ENCODE measurements around the gene RAB31. TPM values are rescaled to one million over a fixed set of nuclear protein-coding genes. Genes with fewer than 3 reads are reported as not detected.

RAB31 gene
- total and polyA plus RNA-seq, 12 donors: 46.6 to 365 (median 136) TPM

DNA sequence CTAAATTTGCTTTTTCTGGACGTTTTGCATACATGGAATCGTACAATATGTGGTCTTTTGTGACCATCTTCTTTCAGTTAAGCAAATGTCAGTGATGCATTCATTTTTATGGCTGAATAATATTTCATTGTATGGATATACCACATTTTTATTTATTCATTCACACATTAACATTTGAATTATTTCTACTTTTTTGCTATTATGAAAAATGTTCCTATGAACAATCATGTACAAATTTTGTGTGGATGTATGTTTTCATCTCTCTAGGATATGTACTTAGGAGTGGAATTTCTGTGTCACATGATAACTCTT lies 110.3 kb downstream of the RAB31 start:
- WGBS, 4 donors: 92 to 96% (median 93%) methylated on average over 2 of the region's 2 CpGs
- no peak for TF ChIP-seq POLR2A (IDR thresholded peaks at IDR 0.05)
- TF ChIP-seq, protein P1, sequence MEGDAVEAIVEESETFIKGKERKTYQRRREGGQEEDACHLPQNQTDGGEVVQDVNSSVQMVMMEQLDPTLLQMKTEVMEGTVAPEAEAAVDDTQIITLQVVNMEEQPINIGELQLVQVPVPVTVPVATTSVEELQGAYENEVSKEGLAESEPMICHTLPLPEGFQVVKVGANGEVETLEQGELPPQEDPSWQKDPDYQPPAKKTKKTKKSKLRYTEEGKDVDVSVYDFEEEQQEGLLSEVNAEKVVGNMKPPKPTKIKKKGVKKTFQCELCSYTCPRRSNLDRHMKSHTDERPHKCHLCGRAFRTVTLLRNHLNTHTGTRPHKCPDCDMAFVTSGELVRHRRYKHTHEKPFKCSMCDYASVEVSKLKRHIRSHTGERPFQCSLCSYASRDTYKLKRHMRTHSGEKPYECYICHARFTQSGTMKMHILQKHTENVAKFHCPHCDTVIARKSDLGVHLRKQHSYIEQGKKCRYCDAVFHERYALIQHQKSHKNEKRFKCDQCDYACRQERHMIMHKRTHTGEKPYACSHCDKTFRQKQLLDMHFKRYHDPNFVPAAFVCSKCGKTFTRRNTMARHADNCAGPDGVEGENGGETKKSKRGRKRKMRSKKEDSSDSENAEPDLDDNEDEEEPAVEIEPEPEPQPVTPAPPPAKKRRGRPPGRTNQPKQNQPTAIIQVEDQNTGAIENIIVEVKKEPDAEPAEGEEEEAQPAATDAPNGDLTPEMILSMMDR (IDR thresholded peaks at IDR 0.05): no peak
- DNase-seq: no peak
- intact Hi-C loops (cut with DNase I): no loop called here
- Histone ChIP-seq H3K36me3 (replicated peaks in 1 of 2) (peaks cover 3 to 11% of the 10 kb centered on the region in 2 donors), H3K9me3 (replicated peaks in 1 of 3) (no peaks in the 10 kb centered on the region), H3K27me3 (no peaks in the 10 kb centered on the region), H3K27ac (no peak overlapping the region), H3K4me3 (no peak overlapping the region), H3K4me1 (replicated peaks in 1 of 2) (peaks cover 0 to 8% of the 10 kb centered on the region in 2 donors)

DNA sequence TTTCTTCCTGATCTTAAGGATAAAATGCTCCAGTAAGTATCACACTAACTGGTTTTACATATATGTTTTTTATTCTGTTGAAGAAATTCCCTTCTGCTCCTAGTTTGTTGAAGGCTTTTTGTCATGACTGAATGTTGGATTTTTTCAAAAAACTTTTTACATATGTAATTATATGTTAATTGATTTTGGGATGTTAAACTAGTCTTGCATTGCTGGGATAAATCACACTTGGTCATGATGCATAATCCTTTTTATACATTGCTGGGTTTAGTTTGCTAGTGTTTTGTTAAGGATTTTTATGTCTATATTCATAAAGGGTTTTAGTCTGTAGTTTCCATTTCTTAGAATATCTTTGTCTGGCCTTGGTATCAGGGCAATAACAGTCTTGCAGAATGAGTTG lies 112.0 kb downstream of the RAB31 start:
- Histone ChIP-seq H3K9me3 (replicated peaks in 1 of 3) (no peaks in the 10 kb centered on the region), H3K4me3 (no peak overlapping the region), H3K27me3 (no peaks in the 10 kb centered on the region), H3K36me3 (replicated peaks in 1 of 2) (peaks cover 3 to 7% of the 10 kb centered on the region in 2 donors), H3K27ac (no peak overlapping the region), H3K4me1 (replicated peaks in 1 of 2) (peaks cover 17 to 21% of the 10 kb centered on the region in 2 donors)
- intact Hi-C loops (cut with DNase I): no loop called here
- DNase-seq: no peak
- TF ChIP-seq, protein P1 (IDR thresholded peaks at IDR 0.05): no peak
- TF ChIP-seq POLR2A (IDR thresholded peaks at IDR 0.05): no peak

- intact Hi-C loops (cut with DNase I): no loop called here
Observed at GRCh38 chr18:9820719-9821118, 112.6 kb downstream of the RAB31 start.

DNA sequence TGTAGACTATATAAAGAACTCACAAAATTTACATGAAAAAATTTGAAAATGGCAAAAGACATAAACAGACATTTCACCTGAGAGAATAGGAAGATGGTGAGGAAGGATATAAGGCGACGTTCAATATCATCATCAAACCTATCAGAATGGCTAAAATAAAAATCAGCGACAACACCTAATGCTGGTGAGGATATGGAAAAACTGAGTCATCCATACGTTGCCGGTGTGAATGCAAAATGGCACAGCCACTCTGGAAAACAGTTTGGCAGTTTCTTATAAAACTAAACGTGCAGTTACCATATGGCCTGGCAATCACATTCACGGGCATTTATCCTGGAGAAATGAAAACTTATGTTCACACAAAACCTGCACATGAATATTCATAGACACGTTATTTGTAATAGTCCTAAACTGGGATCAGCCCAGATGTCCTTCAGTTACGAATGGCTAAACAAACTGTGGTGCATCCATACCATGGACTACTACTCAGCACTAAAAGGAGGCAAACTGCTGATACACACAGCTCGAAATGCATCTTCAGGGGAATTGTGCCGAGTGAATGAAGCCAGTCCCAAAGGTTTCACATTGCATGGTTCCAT lies 114.6 kb downstream of the RAB31 start:
- no peak for DNase-seq
- H3K4me3 ChIP-seq: no peak overlapping the region
- no peaks in the 10 kb centered on the region for H3K27me3 ChIP-seq
- intact Hi-C loops (cut with DNase I): no loop called here
- TF ChIP-seq, protein P1 (IDR thresholded peaks at IDR 0.05): no peak
- no peak for TF ChIP-seq POLR2A (IDR thresholded peaks at IDR 0.05)
- peaks cover 0 to 3% of the 10 kb centered on the region in 2 donors for H3K36me3 ChIP-seq (replicated peaks in 1 of 2)
- WGBS, 4 donors: 89 to 96% (median 95%) methylated on average over 11 of the region's 11 CpGs
- H3K4me1 ChIP-seq (replicated peaks in 1 of 2): peaks cover 43 to 45% of the 10 kb centered on the region in 2 donors
- no peaks in the 10 kb centered on the region for H3K9me3 ChIP-seq (replicated peaks in 1 of 3)
- H3K27ac ChIP-seq: peak overlapping the region in 1 of 5 donors; percentile 80

More at GRCh38 chr18:9820719-9821118, 112.6 kb downstream of the RAB31 start:
- peaks cover 23 to 26% of the 10 kb centered on the region in 2 donors for H3K4me1 ChIP-seq (replicated peaks in 1 of 2)
- H3K36me3 ChIP-seq (replicated peaks in 1 of 2): peaks cover 3 to 7% of the 10 kb centered on the region in 2 donors
- no peaks in the 10 kb centered on the region for H3K9me3 ChIP-seq (replicated peaks in 1 of 3)
- no peak for TF ChIP-seq POLR2A (IDR thresholded peaks at IDR 0.05)
- TF ChIP-seq, protein P1 (IDR thresholded peaks at IDR 0.05): no peak
- WGBS, 4 donors: 79 to 85% (median 81%) methylated on average over 4 of the region's 4 CpGs
- H3K27ac ChIP-seq: no peak overlapping the region
- no peaks in the 10 kb centered on the region for H3K27me3 ChIP-seq
- no peak overlapping the region for H3K4me3 ChIP-seq
- no peak for DNase-seq
